GM23338 (cell line): ENCODE results near the gene TOR2A. TPM values are rescaled to one million over a fixed set of nuclear protein-coding genes. Genes with fewer than 3 reads are reported as not detected.

Experiments
- ATAC-seq: fragments of 200-7000 bp; cut with Tn5 transposase; 3 replicates; pipeline ENCODE4 v1.9.1; 2020
- DNase-seq: peaks from one replicate; pipeline ENCODE4 v3.0.0-alpha.2; 2015; ENCODE audit warnings: low spot score
- H2AFZ ChIP-seq: fragments of 200-600 bp; sonication (generic); 2 replicates; pipeline ENCODE4 v1.8.0; 2016; ENCODE audit warnings: antibody characterized with exemption, mild to moderate bottlenecking, moderate library complexity
- H3F3A ChIP-seq: fragments of 200-600 bp; sonication (generic); replicated peaks from 2 replicates; pipeline ENCODE4 v1.8.0; 2017; ENCODE audit warnings: antibody characterized with exemption, mixed run types, low read depth
- H3K27ac ChIP-seq: fragments of 200-600 bp; sonication (generic); 2 replicates; pipeline ENCODE4 v1.6.1; 2016; ENCODE audit warnings: low read depth
- H3K27me3 ChIP-seq: fragments of 200-600 bp; sonication (generic); 2 replicates; pipeline ENCODE4 v1.8.0; 2016; ENCODE audit warnings: mild to moderate bottlenecking, mixed run types, moderate library complexity; ENCODE audit not compliant: insufficient read depth
- H3K36me3 ChIP-seq: fragments of 200-600 bp; sonication (generic); 2 replicates; pipeline ENCODE4 v1.8.0; 2016; ENCODE audit warnings: mild to moderate bottlenecking; ENCODE audit not compliant: insufficient read depth
- H3K4me1 ChIP-seq: fragments of 200-600 bp; sonication (generic); 2 replicates; pipeline ENCODE4 v1.8.0; 2016; ENCODE audit warnings: mild to moderate bottlenecking, moderate library complexity; ENCODE audit not compliant: insufficient read depth
- H3K4me2 ChIP-seq: fragments of 200-600 bp; sonication (generic); 2 replicates; pipeline ENCODE4 v1.7.1; 2017; ENCODE audit warnings: mixed run types
- H3K4me3 ChIP-seq: fragments of 200-600 bp; sonication (generic); 2 replicates; pipeline ENCODE4 v1.6.1; 2016; ENCODE audit warnings: mixed run types
- H3K79me2 ChIP-seq: fragments of 200-600 bp; sonication (generic); replicated peaks from 2 replicates; pipeline ENCODE4 v1.8.0; 2017; ENCODE audit warnings: mild to moderate bottlenecking; ENCODE audit not compliant: insufficient read depth
- H3K9me2 ChIP-seq: fragments of 200-600 bp; sonication (generic); 2 replicates; pipeline ENCODE4 v1.8.0; 2017; ENCODE audit not compliant: insufficient read depth
- H4K20me1 ChIP-seq: fragments of 200-600 bp; sonication (generic); replicated peaks from 2 replicates; pipeline ENCODE4 v1.8.0; 2017; ENCODE audit warnings: mild to moderate bottlenecking; ENCODE audit not compliant: insufficient read depth
- H3K27ac Mint-ChIP-seq: 2 replicates; pipeline ENCODE4 v1.8.0; 2020; ENCODE audit warnings: inconsistent platforms, mild to moderate bottlenecking, moderate library complexity, mixed read lengths
- H3K27me3 Mint-ChIP-seq: 3 replicates; pipeline ENCODE4 v1.8.0; 2022; ENCODE audit warnings: low read depth, mild to moderate bottlenecking, moderate library complexity, mixed read lengths, inconsistent platforms; ENCODE audit not compliant: insufficient read depth, poor library complexity
- H3K36me3 Mint-ChIP-seq: 3 replicates; pipeline ENCODE4 v1.8.0; 2021; ENCODE audit warnings: low read depth, mild to moderate bottlenecking, inconsistent platforms, moderate library complexity, mixed read lengths
- H3K4me1 Mint-ChIP-seq: 3 replicates; pipeline ENCODE4 v1.8.0; 2020; ENCODE audit warnings: mild to moderate bottlenecking, inconsistent platforms, mixed read lengths
- H3K4me3 Mint-ChIP-seq: 3 replicates; pipeline ENCODE4 v1.8.0; 2021; ENCODE audit warnings: moderate library complexity, mild to moderate bottlenecking, inconsistent platforms, mixed read lengths
- H3K9me3 Mint-ChIP-seq: 3 replicates; pipeline ENCODE4 v1.8.0; 2020; ENCODE audit warnings: moderate library complexity, mild to moderate bottlenecking, inconsistent platforms, mixed read lengths
- CREB1 ChIP-seq: fragments of 250-450 bp; sonication (Bioruptor Pico); IDR thresholded peaks from 2 replicates; pipeline ENCODE4 v1.5.0; 2020; ENCODE audit warnings: low read depth, mild to moderate bottlenecking, moderate library complexity
- ETS1 ChIP-seq: IDR thresholded peaks from 2 replicates; pipeline ENCODE4 v1.6.1; 2016; ENCODE audit warnings: antibody characterized with exemption
- NANOG ChIP-seq: IDR thresholded peaks from 2 replicates; pipeline ENCODE4 v1.6.1; 2016; ENCODE audit warnings: antibody characterized with exemption, borderline replicate concordance
- REST ChIP-seq: IDR thresholded peaks from one replicate; pipeline ENCODE4 v1.6.1; 2018; ENCODE audit warnings: antibody characterized with exemption; ENCODE audit not compliant: unreplicated experiment
- STAT1 ChIP-seq: IDR thresholded peaks from one replicate; pipeline ENCODE4 v1.6.1; 2016; ENCODE audit warnings: antibody characterized with exemption; ENCODE audit not compliant: unreplicated experiment
- ZNF331 ChIP-seq: fragments of 250-450 bp; sonication (Bioruptor Pico); IDR thresholded peaks from 2 replicates; pipeline ENCODE4 v1.5.0; 2020; ENCODE audit warnings: low read depth, mild to moderate bottlenecking, moderate library complexity
- ZNF462 ChIP-seq: fragments of 250-450 bp; sonication (Bioruptor Pico); IDR thresholded peaks from 2 replicates; pipeline ENCODE4 v1.5.0; 2020; ENCODE audit warnings: mild to moderate bottlenecking, moderate library complexity
- polyA plus RNA-seq: library from polyadenylated mRNA; unstranded; fragments of >200 nt; fragmentation: Nextera tagmentation; extraction: Ambion mirVana; gene quantifications from 2 replicates; pipeline ENCODE4 v1.2.1, GENCODE V29; 2016
- total RNA-seq: library from RNA; depleted of rRNA; stranded (reverse); fragments of >200 nt; shearing (Covaris generic); gene quantifications from 2 replicates; pipeline ENCODE4 v1.2.3, GENCODE V29; 2014

TOR2A gene
- total and polyA plus RNA-seq, 2 experiments from 2014 or later: 14.4 to 23.5 TPM

GRCh38 chr9:127698386-127698785, 36.7 kb downstream of the TOR2A start (continued):
- TF ChIP-seq REST (no peak), ZNF331 (CRISPR knock-in tag) (no peak)

- Histone ChIP-seq H3K9me2 (no peaks in the 10 kb centered on the region), H3K27me3 (no peaks in the 10 kb centered on the region), H3K4me1 (no peaks in the 10 kb centered on the region), H2AFZ (no peak overlapping the region), H3K4me3 (no peak overlapping the region), H3K79me2 (no peaks in the 10 kb centered on the region), H3F3A (no peaks in the 10 kb centered on the region; the same call in 1 of the 2 replicates), H3K36me3 (no peaks in the 10 kb centered on the region), H3K4me2 (no peak overlapping the region), H4K20me1 (no peaks in the 10 kb centered on the region), H3K27ac (no peak overlapping the region)
- ATAC-seq (no peak), DNase-seq (no peak)
- Mint-ChIP-seq H3K4me3 (no peak overlapping the region; the same call in 2 of the 3 replicates), H3K27ac (no peak overlapping the region), H3K27me3 (peaks cover 6% of the 10 kb centered on the region), H3K9me3 (no peaks in the 10 kb centered on the region; the same call in 1 of the 3 replicates), H3K4me1 (peaks cover 2% of the 10 kb centered on the region; the same call in 2 of the 3 replicates), H3K36me3 (no peaks in the 10 kb centered on the region)
- TF ChIP-seq CREB1 (CRISPR knock-in tag): no peak
- no peak for TF ChIP-seq NANOG
- TF ChIP-seq ZNF331 (CRISPR knock-in tag): no peak
Observed at GRCh38 chr9:127697575-127697974, 37.5 kb downstream of the TOR2A start.

GRCh38 chr9:127694890-127695720, 40.0 kb downstream of the TOR2A start:
- Mint-ChIP-seq H3K4me3 (no peak overlapping the region), H3K27me3 (peaks cover 9% of the 10 kb centered on the region), H3K9me3 (no peaks in the 10 kb centered on the region; the same call in 1 of the 3 replicates), H3K4me1 (peaks cover 2% of the 10 kb centered on the region; the same call in 1 of the 3 replicates), H3K36me3 (peaks cover 9% of the 10 kb centered on the region), H3K27ac (no peak overlapping the region)
- no peaks in the 10 kb centered on the region for H3K27me3 ChIP-seq
- no peak overlapping the region for H3K27ac ChIP-seq
- no peak overlapping the region for H3K4me3 ChIP-seq
- no peaks in the 10 kb centered on the region for H4K20me1 ChIP-seq
- H3K79me2 ChIP-seq: no peaks in the 10 kb centered on the region
- no peak overlapping the region for H2AFZ ChIP-seq
- no peaks in the 10 kb centered on the region for H3K9me2 ChIP-seq
- H3K4me2 ChIP-seq: no peak overlapping the region
- H3K4me1 ChIP-seq: no peaks in the 10 kb centered on the region
- no peak for ATAC-seq
- no peaks in the 10 kb centered on the region; the same call in 1 of the 2 replicates for H3F3A ChIP-seq
- no peaks in the 10 kb centered on the region for H3K36me3 ChIP-seq
- DNase-seq: no peak
- TF ChIP-seq ZNF462 (CRISPR knock-in tag): no peak
- no peak for TF ChIP-seq STAT1
- TF ChIP-seq CREB1 (CRISPR knock-in tag): no peak
- no peak for TF ChIP-seq ETS1
